Measurements from ENCODE around the gene TOPORS.
"Not testable (repeated sequence)": the region's sequence is repeated elsewhere in the genome, so short reads cannot be mapped to it uniquely, and the experiment has no call there.

The TOPORS gene
- 48.7 to 122 (median 66.4) reads per million in 9 experiments for total RNA-seq

DNA sequence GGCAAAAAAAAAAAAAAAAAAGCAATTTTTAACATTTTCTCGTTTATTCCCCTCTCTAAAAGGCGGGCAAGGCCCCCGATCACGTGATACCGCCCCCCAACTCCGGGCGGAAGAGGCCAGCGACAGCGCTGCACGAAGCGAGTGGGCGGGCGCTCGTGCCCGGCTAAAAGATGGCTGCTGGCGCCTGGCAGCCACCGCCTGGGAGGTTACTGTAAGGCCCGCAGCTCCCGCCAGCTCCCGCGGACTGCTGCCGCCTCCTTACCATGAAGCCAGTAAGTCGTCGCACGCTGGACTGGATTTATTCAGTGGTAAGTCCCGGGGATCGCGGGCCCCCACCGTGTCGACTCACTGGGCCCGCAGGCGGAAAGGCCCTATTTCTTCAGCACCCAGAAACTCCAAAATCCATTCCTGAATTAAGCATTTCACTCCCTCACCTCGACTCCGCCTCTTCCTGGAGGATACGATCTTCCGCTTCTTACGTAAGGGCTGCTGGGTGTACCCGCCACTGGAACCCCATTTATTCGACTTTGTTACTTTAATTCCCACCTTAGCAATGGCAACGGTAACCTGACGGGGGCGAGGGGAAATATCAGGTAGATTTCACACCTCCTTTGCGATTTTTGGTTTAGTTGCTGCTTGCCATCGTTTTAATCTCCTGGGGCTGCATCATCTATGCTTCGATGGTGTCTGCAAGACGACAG lies at the start of gene TOPORS, which contains the start of gene SMIM27:
Gene TOPORS, minus strand, starts transcription at position 415 of the 701 bp plus-strand sequence. Its CDS starts 150 bp downstream, at position 265.
Gene SMIM27, plus strand, starts transcription at position 156 of the 701 bp plus-strand sequence. Its CDS starts 108 bp downstream, at position 264.
- Mint-ChIP-seq H3K36me3 (ENCODE audit: insufficient read depth) (peaks cover 22% of the 10 kb centered on the region), H3K27ac (peak within 1 kb of the TSS; percentile 97 to 98), H3K27me3 (no peaks in the 10 kb centered on the region), H3K4me1 (ENCODE audit: low read depth in 2 of 2) (peaks cover 24 to 57% of the 10 kb centered on the region in 2 donors), H3K4me3 (peak within 1 kb of the TSS; percentile 95 to 96), H3K9me3 (no peaks in the 10 kb centered on the region)
- ATAC-seq (replicated peaks) (peak; percentile 70), DNase-seq (peak; percentile 86 to 87 (median 86))

DNA sequence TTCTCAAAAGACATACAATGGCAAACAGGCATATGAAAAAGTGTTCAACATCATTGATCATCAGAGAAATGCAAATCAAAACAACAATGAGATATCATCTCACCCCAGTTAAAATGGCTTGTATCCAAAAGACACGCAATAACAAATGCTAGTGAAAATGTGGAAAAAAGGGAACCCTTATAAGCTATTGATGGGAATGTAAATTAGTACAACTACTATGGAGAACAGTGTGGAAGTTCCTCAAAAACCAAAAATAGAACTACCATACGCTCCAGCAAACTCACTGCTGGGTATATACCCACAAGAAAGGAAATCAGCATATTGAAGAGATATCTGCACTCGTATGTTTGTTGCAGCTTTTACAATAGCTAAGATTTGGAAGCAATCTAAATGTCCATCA lies 46.6 kb upstream of the TOPORS start:
- not testable (repeated sequence) for H3K27ac Mint-ChIP-seq; H3K4me3 Mint-ChIP-seq; ATAC-seq (replicated peaks); H3K36me3 Mint-ChIP-seq (ENCODE audit: insufficient read depth); H3K4me1 Mint-ChIP-seq (ENCODE audit: low read depth in 2 of 2); DNase-seq; H3K9me3 Mint-ChIP-seq
- H3K27me3 Mint-ChIP-seq = peaks cover 19 to 31% of the 10 kb centered on the region in 2 donors

DNA sequence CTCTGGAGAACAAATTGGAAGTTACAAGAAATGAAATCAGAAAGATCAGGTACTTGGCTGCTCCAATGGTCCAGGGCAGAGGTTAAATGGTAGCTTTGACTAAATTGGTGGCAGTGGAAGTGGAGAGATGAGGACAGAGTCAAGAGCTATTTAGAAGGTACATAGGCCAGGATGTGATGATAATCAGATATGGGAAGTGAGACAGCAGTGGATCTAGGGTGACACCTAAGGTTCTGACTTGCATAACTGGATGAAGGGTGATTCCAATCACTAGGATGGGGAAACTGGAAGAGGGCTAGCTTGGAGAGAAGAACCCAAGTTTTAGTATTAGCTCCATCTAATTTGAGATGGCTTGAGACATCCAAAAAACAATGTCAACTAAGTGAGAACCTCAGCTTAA lies 44.5 kb upstream of the TOPORS start:
- H3K4me1 Mint-ChIP-seq (ENCODE audit: low read depth in 2 of 2) = no peaks in the 10 kb centered on the region
- DNase-seq (no peak), ATAC-seq (replicated peaks) (no peak)
- H3K4me3 Mint-ChIP-seq = no peak overlapping the region
- no peaks in the 10 kb centered on the region for H3K9me3 Mint-ChIP-seq
- peaks cover 26 to 32% of the 10 kb centered on the region in 2 donors for H3K27me3 Mint-ChIP-seq
- no peaks in the 10 kb centered on the region for H3K36me3 Mint-ChIP-seq (ENCODE audit: insufficient read depth)
- no peak overlapping the region for H3K27ac Mint-ChIP-seq

DNA sequence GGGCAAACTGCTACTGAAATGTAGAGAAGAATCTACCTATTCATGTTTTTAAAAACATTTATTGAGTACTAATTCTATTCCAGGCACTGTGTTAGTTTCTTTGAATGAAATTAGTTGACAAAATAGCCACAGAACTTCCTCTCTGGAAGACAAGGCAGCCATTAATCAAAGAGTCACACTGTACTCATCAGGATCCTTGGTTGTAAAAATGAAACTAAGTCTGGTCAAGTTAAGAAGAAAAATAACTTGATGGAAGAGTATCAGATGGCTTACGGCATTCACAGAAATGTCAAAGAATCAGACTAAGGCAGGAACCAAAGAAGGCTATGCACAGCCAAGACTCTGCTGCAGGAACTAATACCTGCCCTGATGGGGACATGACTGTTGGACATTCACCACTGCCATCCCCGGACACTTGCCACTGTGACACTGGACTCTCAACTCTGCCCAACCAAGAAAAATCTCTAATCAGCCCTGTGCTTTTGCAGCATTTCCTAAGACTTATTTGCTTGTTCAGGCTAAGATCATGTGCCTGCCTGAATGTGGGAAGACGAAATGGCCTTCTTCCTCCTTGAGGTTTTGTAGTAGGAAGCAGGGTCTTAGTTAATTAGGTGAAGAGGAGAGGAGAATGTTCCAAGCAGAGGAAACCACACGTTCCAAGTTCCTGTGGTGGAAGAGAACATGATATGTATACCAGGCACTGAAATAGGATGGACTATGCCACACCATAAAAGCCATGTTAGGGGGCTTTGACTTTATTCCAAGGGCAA lies 43.9 kb upstream of the TOPORS start:
- DNase-seq (no peak), ATAC-seq (replicated peaks) (no peak)
- Mint-ChIP-seq H3K36me3 (ENCODE audit: insufficient read depth) (no peaks in the 10 kb centered on the region), H3K4me1 (ENCODE audit: low read depth in 2 of 2) (no peaks in the 10 kb centered on the region), H3K27me3 (peaks cover 27 to 33% of the 10 kb centered on the region in 2 donors), H3K9me3 (no peaks in the 10 kb centered on the region), H3K27ac (no peak overlapping the region), H3K4me3 (no peak overlapping the region)

DNA sequence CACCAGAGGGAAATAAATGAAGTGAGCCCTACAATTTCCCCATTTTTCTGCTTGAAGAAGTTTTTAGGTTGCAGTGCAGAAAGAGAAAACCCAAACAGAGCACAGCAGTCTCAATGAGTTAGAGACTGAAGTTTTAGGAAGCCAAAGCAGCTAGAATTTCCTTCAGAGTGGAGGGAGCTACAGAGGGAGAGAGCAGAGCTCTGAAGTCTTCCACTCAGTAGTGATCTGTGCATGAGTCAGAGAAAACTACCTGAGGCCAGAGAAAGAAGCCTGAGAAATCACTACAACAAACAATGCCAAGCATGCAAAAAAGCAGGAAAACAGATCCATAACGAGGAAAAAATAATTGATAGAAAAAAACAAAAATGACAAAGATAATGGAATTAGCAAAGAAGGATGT lies 38.5 kb upstream of the TOPORS start:
- peaks cover 32 to 47% of the 10 kb centered on the region in 2 donors for H3K27me3 Mint-ChIP-seq
- no peaks in the 10 kb centered on the region for H3K4me1 Mint-ChIP-seq (ENCODE audit: low read depth in 2 of 2)
- H3K36me3 Mint-ChIP-seq (ENCODE audit: insufficient read depth) = no peaks in the 10 kb centered on the region
- H3K9me3 Mint-ChIP-seq = no peaks in the 10 kb centered on the region
- no peak for ATAC-seq (replicated peaks)
- no peak for DNase-seq
- H3K4me3 Mint-ChIP-seq = no peak overlapping the region
- H3K27ac Mint-ChIP-seq = no peak overlapping the region

DNA sequence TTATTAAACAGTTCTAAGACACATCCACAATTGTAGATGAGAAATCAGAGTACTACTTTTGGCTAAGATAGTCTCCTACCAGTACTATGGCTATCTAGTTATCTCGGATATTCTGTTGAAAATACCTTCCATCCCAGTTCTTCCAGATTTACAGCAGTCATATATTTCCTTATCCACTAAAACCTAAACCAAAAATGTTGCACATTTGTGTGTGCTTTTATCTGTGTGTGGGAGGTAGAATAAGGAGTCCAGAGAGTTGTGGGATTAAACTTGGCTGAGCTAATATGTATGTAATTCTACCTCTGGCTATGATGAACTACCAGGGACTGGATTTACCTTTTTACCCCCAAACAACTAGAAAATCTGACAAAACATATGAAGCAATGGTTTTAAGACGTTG lies 38.1 kb upstream of the TOPORS start:
- ATAC-seq (replicated peaks) = no peak
- Mint-ChIP-seq H3K27me3 (peaks cover 32 to 52% of the 10 kb centered on the region in 2 donors), H3K4me1 (ENCODE audit: low read depth in 2 of 2) (no peaks in the 10 kb centered on the region), H3K4me3 (no peak overlapping the region), H3K36me3 (ENCODE audit: insufficient read depth) (no peaks in the 10 kb centered on the region), H3K27ac (no peak overlapping the region), H3K9me3 (no peaks in the 10 kb centered on the region)
- no peak for DNase-seq

DNA sequence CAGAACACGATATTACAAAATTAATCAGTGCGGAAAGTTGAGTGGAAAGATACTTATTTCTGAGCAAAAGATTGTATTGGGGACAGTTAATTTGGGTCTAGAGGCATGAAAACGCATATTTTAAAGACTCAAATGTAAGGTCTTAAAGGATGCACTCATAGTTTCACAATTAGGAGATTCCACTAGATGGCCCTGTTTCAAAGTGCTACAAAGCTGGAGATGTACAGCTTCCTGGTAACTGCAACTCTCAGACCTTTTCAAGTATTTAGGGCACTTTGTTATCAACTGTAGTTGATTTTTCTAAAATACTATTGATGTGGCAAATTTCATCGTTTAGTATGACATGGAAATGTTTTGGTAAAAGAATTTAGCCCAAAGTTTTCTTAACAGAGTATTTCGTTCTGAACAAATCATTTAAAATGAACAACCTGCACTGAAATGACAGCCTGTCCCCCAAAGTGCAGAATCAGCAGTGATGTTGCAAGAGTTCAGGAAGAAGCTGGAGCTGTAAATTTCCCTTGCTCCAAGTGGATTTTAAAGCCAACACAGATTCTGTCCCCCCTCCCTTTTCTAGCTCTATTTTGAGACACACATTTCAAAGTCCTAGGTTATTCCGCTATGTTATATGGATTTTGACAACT lies 36.8 kb upstream of the TOPORS start:
- Mint-ChIP-seq H3K27ac (no peak overlapping the region), H3K27me3 (peaks cover 38 to 64% of the 10 kb centered on the region in 2 donors), H3K4me1 (ENCODE audit: low read depth in 2 of 2) (no peaks in the 10 kb centered on the region), H3K36me3 (ENCODE audit: insufficient read depth) (no peaks in the 10 kb centered on the region), H3K4me3 (no peak overlapping the region), H3K9me3 (no peaks in the 10 kb centered on the region)
- ATAC-seq (replicated peaks) (peak; percentile 62), DNase-seq (no peak)

DNA sequence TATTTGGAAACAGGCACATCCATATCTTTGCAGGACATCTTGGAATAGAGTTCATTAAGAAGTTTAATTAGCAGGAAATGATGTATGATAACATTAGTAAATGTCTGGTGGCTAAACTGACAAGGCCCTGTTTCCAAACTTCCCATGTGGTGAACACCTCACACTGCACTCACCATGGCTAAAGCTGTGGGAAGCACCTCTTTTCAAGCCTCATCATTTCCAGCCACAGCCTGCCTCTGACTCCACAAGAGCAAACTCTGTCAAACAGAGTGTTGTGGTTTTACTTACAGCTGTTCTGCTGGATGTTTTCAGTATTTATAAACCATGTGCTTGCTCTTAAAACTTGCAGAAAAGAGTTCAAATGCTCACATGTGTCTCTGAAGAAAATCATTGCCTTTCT lies 35.5 kb upstream of the TOPORS start:
- peak; percentile 27 for ATAC-seq (replicated peaks)
- no peak overlapping the region for H3K27ac Mint-ChIP-seq
- H3K4me3 Mint-ChIP-seq = no peak overlapping the region

DNA sequence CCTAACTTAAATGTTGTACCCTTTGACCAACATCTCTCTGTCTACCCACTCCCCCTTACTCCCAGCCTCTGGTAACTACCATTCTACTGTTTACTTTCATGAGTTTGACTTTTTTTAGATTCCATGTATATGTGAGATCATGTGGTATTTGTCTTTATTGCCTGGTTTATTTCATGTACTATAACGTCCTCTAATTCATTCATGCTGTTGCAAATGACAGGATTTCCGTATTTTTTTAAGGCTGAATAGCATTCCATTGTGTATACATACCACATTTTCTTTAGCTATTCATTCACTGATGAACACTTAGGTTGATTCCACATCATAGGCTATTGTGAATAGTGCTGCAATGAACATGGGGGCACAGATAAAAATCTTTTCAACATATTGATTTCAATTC lies 32.4 kb upstream of the TOPORS start:
- peaks cover 21 to 60% of the 10 kb centered on the region in 2 donors for H3K27me3 Mint-ChIP-seq
- DNase-seq (no peak), ATAC-seq (replicated peaks) (no peak)
- no peak overlapping the region for H3K27ac Mint-ChIP-seq
- peaks cover 2% of the 10 kb centered on the region for H3K36me3 Mint-ChIP-seq (ENCODE audit: insufficient read depth)
- H3K4me1 Mint-ChIP-seq (ENCODE audit: low read depth in 2 of 2) = no peaks in the 10 kb centered on the region
- no peaks in the 10 kb centered on the region for H3K9me3 Mint-ChIP-seq
- H3K4me3 Mint-ChIP-seq = no peak overlapping the region

More for the DNA sequence above, 35.5 kb upstream of the TOPORS start:
- Mint-ChIP-seq H3K36me3 (ENCODE audit: insufficient read depth) (no peaks in the 10 kb centered on the region), H3K4me1 (ENCODE audit: low read depth in 2 of 2) (no peaks in the 10 kb centered on the region), H3K9me3 (no peaks in the 10 kb centered on the region), H3K27me3 (peaks cover 38 to 64% of the 10 kb centered on the region in 2 donors)
- DNase-seq = no peak

DNA sequence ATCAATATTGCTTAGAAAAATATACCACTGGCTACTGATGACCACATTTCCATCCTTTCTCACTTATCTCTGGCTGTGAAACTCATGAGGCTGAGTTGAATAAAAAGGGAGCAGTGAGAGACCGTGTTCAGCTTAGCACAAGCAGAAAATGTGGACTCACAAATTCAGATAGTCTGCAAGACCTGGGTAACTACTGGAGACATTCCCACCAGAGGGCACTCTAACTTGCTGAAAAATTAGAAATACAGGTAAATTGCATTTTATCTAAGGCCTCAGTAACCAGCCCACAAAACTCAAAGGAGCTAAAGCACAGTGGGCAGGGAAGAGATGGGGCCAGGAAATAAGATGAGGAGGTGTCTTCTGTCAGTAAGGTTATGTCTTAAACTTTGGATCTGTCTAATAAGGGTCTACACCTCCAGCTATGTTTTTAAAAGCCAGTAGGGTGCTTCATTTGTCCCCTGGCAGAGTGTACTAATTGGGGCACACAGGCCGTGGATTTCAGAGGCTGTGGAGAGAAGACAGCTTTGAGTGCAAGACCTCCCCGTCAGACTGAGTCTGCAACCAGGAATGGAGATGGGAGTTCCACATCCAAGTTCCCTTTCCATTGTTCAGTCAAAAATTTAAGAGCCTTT lies 29.2 kb upstream of the TOPORS start:
- H3K4me3 Mint-ChIP-seq = no peak overlapping the region
- ATAC-seq (replicated peaks) (peak; percentile 63), DNase-seq (peak; percentile 12 to 26 (median 15))
- H3K4me1 Mint-ChIP-seq (ENCODE audit: low read depth in 2 of 2) = no peaks in the 10 kb centered on the region
- peaks cover 28 to 48% of the 10 kb centered on the region in 2 donors for H3K27me3 Mint-ChIP-seq
- no peak overlapping the region for H3K27ac Mint-ChIP-seq
- peaks cover 3% of the 10 kb centered on the region for H3K36me3 Mint-ChIP-seq (ENCODE audit: insufficient read depth)
- no peaks in the 10 kb centered on the region for H3K9me3 Mint-ChIP-seq

DNA sequence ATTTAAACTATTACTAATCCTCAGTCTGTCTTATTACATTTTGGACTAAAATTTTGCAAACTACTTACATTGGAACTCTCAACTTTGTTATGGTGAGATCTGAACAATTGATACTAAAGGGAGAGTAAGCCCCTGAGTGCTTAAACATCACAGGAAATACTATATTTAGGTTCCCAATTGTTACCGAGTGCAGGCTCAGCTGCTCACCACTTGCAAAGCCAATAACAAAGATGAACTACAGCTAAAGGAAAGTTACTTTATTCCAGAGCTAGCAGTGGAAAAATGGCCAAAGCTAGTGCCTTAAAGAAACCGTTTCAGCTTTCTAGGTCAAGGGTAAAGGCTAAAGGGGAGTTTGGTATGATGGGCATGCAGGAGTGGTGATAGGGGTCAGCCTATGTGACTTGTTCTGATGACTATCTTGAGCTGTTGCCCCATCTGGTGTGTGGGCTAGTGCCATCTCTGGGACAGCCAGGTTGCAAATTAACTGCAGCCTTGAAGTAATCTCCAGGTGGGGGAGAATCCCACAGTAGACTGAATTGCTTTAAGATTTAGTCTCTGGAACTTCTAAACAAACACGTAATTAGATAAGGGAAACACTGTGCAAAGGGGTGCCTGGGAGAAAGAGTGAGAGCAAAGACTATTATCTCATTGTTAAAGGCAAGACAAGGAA lies 28.4 kb upstream of the TOPORS start:
- H3K4me3 Mint-ChIP-seq = no peak overlapping the region
- H3K4me1 Mint-ChIP-seq (ENCODE audit: low read depth in 2 of 2) = no peaks in the 10 kb centered on the region
- H3K27me3 Mint-ChIP-seq = peaks cover 28 to 40% of the 10 kb centered on the region in 2 donors
- H3K36me3 Mint-ChIP-seq (ENCODE audit: insufficient read depth) = peaks cover 3% of the 10 kb centered on the region
- DNase-seq = no peak
- no peaks in the 10 kb centered on the region for H3K9me3 Mint-ChIP-seq
- no peak for ATAC-seq (replicated peaks)
- H3K27ac Mint-ChIP-seq = no peak overlapping the region

DNA sequence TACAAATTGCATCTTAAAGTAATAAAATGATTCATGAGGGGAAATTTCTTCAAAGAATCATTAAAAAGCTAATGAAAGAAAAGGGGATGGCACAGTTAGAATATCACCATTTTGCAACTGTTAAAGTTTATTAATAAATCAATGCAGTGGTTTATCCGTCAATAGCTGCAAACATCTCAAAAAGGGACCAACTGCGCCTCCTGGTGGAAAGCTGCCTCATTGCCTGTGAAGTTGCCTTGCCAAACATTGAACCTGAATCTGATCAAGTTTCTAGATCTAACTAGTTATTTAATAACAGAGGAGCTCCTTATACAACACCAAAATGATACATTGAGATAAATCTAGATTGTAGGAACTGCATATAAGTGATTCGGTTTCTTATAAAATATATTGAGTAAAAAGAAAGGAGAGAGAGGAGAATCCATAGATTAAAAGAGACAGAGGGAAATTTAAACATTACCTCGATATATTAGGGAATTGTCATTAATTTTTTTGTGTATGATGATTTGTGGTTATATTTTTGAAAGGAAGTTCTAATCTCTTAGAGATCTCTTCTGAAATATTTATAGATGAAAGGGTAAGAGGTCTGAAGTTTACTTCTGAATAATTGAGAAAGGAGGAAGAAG lies 27.4 kb upstream of the TOPORS start:
- Mint-ChIP-seq H3K27ac (no peak overlapping the region), H3K4me3 (no peak overlapping the region), H3K36me3 (ENCODE audit: insufficient read depth) (peaks cover 3% of the 10 kb centered on the region), H3K9me3 (no peaks in the 10 kb centered on the region), H3K4me1 (ENCODE audit: low read depth in 2 of 2) (no peaks in the 10 kb centered on the region), H3K27me3 (peaks cover 26 to 30% of the 10 kb centered on the region in 2 donors)
- peak; percentile 80 to 83 (median 80) for DNase-seq
- peak; percentile 85 for ATAC-seq (replicated peaks)
